Endothelial cell of umbilical vein (primary cell): Measurements from ENCODE around the gene TH.
A peak's percentile ranks its signal among the peaks of the same experiment; 100 is the strongest.

Experiments
- CTCF ChIP-seq, 2 donors: IDR thresholded peaks; 1 replicate in 1 of 2; 2 replicates in 1 of 2; pipeline ENCODE4 v1.5.1; 2011; ENCODE audit warnings: low read length in 2 of 2, mild to moderate bottlenecking in 2 of 2, moderate library complexity in 2 of 2, control low read depth in 1 of 2, inconsistent platforms in 1 of 2, low read depth in 1 of 2; ENCODE audit not compliant: insufficient read depth in 1 of 2; ENCODE audit errors: extremely low read depth in 1 of 2
- EZH2 ChIP-seq: IDR thresholded peaks from 2 replicates; pipeline ENCODE4 v1.6.1; 2012; ENCODE audit warnings: borderline replicate concordance, low read depth, mild to moderate bottlenecking, moderate library complexity, low read length, inconsistent platforms; ENCODE audit not compliant: severe bottlenecking
- FOS ChIP-seq: IDR thresholded peaks from 2 replicates; pipeline ENCODE4 v1.6.1; 2011; ENCODE audit warnings: mild to moderate bottlenecking, low read length, moderate library complexity, borderline replicate concordance; ENCODE audit not compliant: insufficient read depth
- GATA2 ChIP-seq: IDR thresholded peaks from 2 replicates; pipeline ENCODE4 v1.7.0; 2011; ENCODE audit warnings: low read depth, mild to moderate bottlenecking, moderate library complexity, mixed read lengths, low read length; ENCODE audit not compliant: insufficient read length, insufficient read depth
- JUN ChIP-seq: IDR thresholded peaks from 2 replicates; pipeline ENCODE4 v1.6.1; 2011; ENCODE audit warnings: borderline replicate concordance, low read depth; ENCODE audit not compliant: insufficient read length, insufficient read depth
- MAX ChIP-seq: IDR thresholded peaks from 2 replicates; pipeline ENCODE4 v1.6.1; 2011; ENCODE audit not compliant: insufficient read depth, insufficient read length
- MYC ChIP-seq: IDR thresholded peaks from one replicate; pipeline ENCODE4 v1.6.1; 2011; ENCODE audit warnings: mild to moderate bottlenecking, low read depth, low read length
- POLR2A ChIP-seq: IDR thresholded peaks from 2 replicates; pipeline ENCODE4 v1.6.1; 2012; ENCODE audit warnings: low read depth, mild to moderate bottlenecking, control low read depth, low read length
- POLR2AphosphoS5 ChIP-seq: IDR thresholded peaks from 2 replicates; pipeline ENCODE4 v1.6.1; 2012; ENCODE audit warnings: low read depth, mild to moderate bottlenecking, control low read depth, low read length, moderate library complexity; ENCODE audit not compliant: insufficient read depth

GRCh38 chr11:2196970-2197770 lies 25.6 kb upstream of the TH start:
- TF ChIP-seq MYC, result no peak
- peak; percentile 63 to 81 for TF ChIP-seq CTCF (IDR thresholded peaks at IDR 0.05; ENCODE audit: extremely low read depth in 1 of 2, insufficient read depth in 1 of 2, low read depth in 1 of 2, low read length in 2 of 2)
- no peak for TF ChIP-seq MAX
- TF ChIP-seq POLR2A, result no peak
- no peak for TF ChIP-seq FOS
- TF ChIP-seq EZH2, result no peak
- no peak for TF ChIP-seq POLR2AphosphoS5
- TF ChIP-seq JUN, result no peak
- TF ChIP-seq GATA2, result no peak
